Prostate gland (tissue), 2 donors: ENCODE measurements around the gene NT5C3B.

Experiments used
- POLR2AphosphoS5 ChIP-seq: sonication (generic); formaldehyde crosslinking; IDR thresholded peaks from one replicate; pipeline ENCODE4 v1.6.1; 2017; ENCODE audit warnings: antibody characterized with exemption
- TF ChIP-seq, protein P1 (sequence below), 4 experiments: fragments of 200-600 bp in 2 of 4; fragments of 450-650 bp in 2 of 4; sonication (generic) in 2 of 4; IDR thresholded peaks; 1 replicate in 3 of 4; 2 replicates in 1 of 4; pipeline ENCODE4 v1.5.1; 2016 to 2019; ENCODE audit warnings: antibody characterized with exemption in 4 of 4, mild to moderate bottlenecking in 2 of 4, moderate library complexity in 2 of 4

DNA sequence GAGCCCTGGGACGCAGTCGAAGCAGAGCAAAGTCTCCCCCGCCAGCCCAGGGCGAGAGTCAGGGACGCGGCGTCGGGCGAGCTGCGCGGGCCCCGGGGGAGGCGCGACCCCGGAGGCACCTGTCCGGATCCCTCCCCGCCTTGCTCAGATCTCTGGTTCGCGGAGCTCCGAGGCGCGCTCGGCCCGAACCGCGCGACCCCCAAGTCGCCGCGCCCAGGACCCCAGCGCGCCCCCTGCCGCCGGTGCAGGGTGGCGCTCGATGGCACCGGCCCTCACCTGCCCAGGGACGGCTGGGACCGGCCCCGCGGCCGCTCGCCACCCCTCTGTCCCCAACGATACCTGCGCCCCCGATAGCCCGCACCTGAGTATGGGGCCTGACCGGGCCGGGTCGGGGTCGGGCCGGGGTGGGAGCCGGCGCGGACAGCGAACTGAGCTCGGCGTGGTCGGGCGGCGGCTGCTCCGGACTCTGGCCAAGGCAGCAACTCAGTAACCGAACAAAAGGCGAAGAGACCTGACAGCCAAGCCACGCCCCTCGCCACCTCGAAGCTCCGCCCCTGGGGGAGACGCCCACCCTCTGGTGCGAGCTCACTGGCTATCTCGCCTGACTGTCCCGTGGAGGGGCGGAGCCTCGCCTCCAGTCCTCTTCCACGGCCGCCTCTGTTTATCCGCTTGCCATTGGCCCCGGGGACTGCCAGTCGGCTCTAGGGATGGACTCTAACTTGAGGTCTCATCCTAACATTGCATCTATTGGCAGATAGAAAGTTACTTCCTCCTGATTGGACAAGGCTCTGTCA, 49.6 kb downstream of the NT5C3B start, which contains the start of gene JUP:
- TF ChIP-seq, protein P1, sequence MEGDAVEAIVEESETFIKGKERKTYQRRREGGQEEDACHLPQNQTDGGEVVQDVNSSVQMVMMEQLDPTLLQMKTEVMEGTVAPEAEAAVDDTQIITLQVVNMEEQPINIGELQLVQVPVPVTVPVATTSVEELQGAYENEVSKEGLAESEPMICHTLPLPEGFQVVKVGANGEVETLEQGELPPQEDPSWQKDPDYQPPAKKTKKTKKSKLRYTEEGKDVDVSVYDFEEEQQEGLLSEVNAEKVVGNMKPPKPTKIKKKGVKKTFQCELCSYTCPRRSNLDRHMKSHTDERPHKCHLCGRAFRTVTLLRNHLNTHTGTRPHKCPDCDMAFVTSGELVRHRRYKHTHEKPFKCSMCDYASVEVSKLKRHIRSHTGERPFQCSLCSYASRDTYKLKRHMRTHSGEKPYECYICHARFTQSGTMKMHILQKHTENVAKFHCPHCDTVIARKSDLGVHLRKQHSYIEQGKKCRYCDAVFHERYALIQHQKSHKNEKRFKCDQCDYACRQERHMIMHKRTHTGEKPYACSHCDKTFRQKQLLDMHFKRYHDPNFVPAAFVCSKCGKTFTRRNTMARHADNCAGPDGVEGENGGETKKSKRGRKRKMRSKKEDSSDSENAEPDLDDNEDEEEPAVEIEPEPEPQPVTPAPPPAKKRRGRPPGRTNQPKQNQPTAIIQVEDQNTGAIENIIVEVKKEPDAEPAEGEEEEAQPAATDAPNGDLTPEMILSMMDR (IDR thresholded peaks at IDR 0.05), result peak; percentile 63 to 89 (median 74)
- no peak for TF ChIP-seq POLR2AphosphoS5
